Erythroblast (primary cell): ENCODE results near the gene RERGL.
"Not testable (repeated sequence)": the region's sequence is repeated elsewhere in the genome, so short reads cannot be mapped to it uniquely, and the experiment has no call there.

Source experiments
- GATA1 ChIP-seq: IDR thresholded peaks from 2 replicates; pipeline ENCODE4 v1.6.1; 2011; ENCODE audit warnings: low read depth, mild to moderate bottlenecking, control low read depth, low read length, moderate library complexity
- POLR2A ChIP-seq: IDR thresholded peaks from 2 replicates; pipeline ENCODE4 v1.6.1; 2011; ENCODE audit warnings: mild to moderate bottlenecking, low read length

GRCh38 chr12:18062867-18063266, 27.1 kb downstream of the RERGL start:
- not testable (repeated sequence) for TF ChIP-seq POLR2A, GATA1
